SU-DHL-6 (cell line): ENCODE data around the gene PRDM12.

Source experiments
- H2AFZ ChIP-seq: fragments of 200-600 bp; sonication (generic); 2 replicates; pipeline ENCODE4 v1.6.1; 2014; ENCODE audit warnings: low read depth, mild to moderate bottlenecking, moderate library complexity, mixed read lengths, antibody characterized with exemption, low read length; ENCODE audit not compliant: severe bottlenecking
- H3F3A ChIP-seq: fragments of 200-600 bp; shearing (Covaris generic); 2 replicates; pipeline ENCODE4 v1.6.0; 2016; ENCODE audit warnings: antibody characterized with exemption, mild to moderate bottlenecking; ENCODE audit not compliant: insufficient read depth
- H3K27ac ChIP-seq: fragments of 200-600 bp; sonication (generic); 2 replicates; pipeline ENCODE4 v1.5.1; 2016; ENCODE audit warnings: low read depth, mild to moderate bottlenecking, low read length, moderate library complexity, mixed read lengths
- H3K27me3 ChIP-seq: fragments of 200-600 bp; sonication (generic), shearing (Covaris generic); 2 replicates; pipeline ENCODE4 v1.6.0; 2014; ENCODE audit warnings: mild to moderate bottlenecking, low read length
- H3K36me3 ChIP-seq: fragments of 200-600 bp; sonication (generic); 2 replicates; pipeline ENCODE4 v1.6.1; 2014; ENCODE audit warnings: mild to moderate bottlenecking, low read length, mixed read lengths
- H3K4me2 ChIP-seq: fragments of 300-600, 200-600 bp; shearing (Covaris generic), sonication (generic); 2 replicates; pipeline ENCODE4 v1.6.0; 2014; ENCODE audit warnings: low read length, low read depth, mild to moderate bottlenecking; ENCODE audit not compliant: poor library complexity, severe bottlenecking
- H3K4me3 ChIP-seq: fragments of 200-600 bp; sonication (generic); 2 replicates; pipeline ENCODE4 v1.5.1; 2014; ENCODE audit warnings: antibody characterized with exemption, low read length, mild to moderate bottlenecking, mixed read lengths; ENCODE audit not compliant: insufficient read depth, poor library complexity, severe bottlenecking
- H3K79me2 ChIP-seq: fragments of 200-600 bp; sonication (generic); 2 replicates; pipeline ENCODE4 v1.6.1; 2014; ENCODE audit warnings: mild to moderate bottlenecking, low read length, moderate library complexity; ENCODE audit not compliant: insufficient read depth
- H3K9ac ChIP-seq: fragments of 200-600 bp; sonication (generic); 2 replicates; pipeline ENCODE4 v1.7.0; 2014; ENCODE audit warnings: mild to moderate bottlenecking, low read length
- H3K9me2 ChIP-seq: fragments of 200-600 bp; sonication (generic); replicated peaks from 2 replicates; pipeline ENCODE4 v1.6.1; 2014; ENCODE audit warnings: low read length; ENCODE audit not compliant: insufficient read depth
- H3K9me3 ChIP-seq: fragments of 200-600 bp; sonication (generic); 2 replicates; pipeline ENCODE4 v1.6.1; 2014; ENCODE audit warnings: low read length, mixed read lengths; ENCODE audit not compliant: insufficient read depth
- H4K20me1 ChIP-seq: fragments of 200-600 bp; sonication (generic); 2 replicates; pipeline ENCODE4 v1.6.1; 2014; ENCODE audit warnings: low read depth, mild to moderate bottlenecking, antibody characterized with exemption, low read length, moderate library complexity, mixed read lengths
- CTCF ChIP-seq: fragments of 200-600 bp; sonication (generic); IDR thresholded peaks from one replicate; pipeline ENCODE4 v1.5.1; 2017; ENCODE audit warnings: antibody characterized with exemption, mild to moderate bottlenecking, low read length, moderate library complexity; ENCODE audit not compliant: insufficient read depth, poor library complexity, severe bottlenecking
- EZH2phosphoT487 ChIP-seq: fragments of 200-600 bp; sonication (generic), shearing (Covaris generic); conservative IDR thresholded peaks from 2 replicates; pipeline ENCODE4 v1.6.1; 2018; ENCODE audit warnings: mild to moderate bottlenecking, antibody characterized with exemption, low read length, moderate library complexity, mixed read lengths

The PRDM12 gene

GRCh38 chr9:130632841-130633240, 31.6 kb upstream of the PRDM12 start:
- no peak for TF ChIP-seq EZH2phosphoT487
- TF ChIP-seq CTCF, result no peak
- Histone ChIP-seq H3K9me3 (no peaks in the 10 kb centered on the region), H3K79me2 (no peaks in the 10 kb centered on the region), H3K27ac (no peak overlapping the region), H3K9ac (no peak overlapping the region), H3K9me2 (no peaks in the 10 kb centered on the region), H4K20me1 (no peaks in the 10 kb centered on the region), H2AFZ (no peak overlapping the region), H3K27me3 (no peaks in the 10 kb centered on the region), H3K36me3 (no peaks in the 10 kb centered on the region), H3F3A (peaks cover 6% of the 10 kb centered on the region; the same call in 1 of the 2 replicates), H3K4me3 (no peak overlapping the region), H3K4me2 (no peak overlapping the region)

GRCh38 chr9:130633336-130634190, 30.8 kb upstream of the PRDM12 start:
- no peaks in the 10 kb centered on the region for H3K27me3 ChIP-seq
- peaks cover 6% of the 10 kb centered on the region; the same call in 1 of the 2 replicates for H3F3A ChIP-seq
- no peaks in the 10 kb centered on the region for H3K36me3 ChIP-seq
- H3K4me3 ChIP-seq, result no peak overlapping the region
- no peaks in the 10 kb centered on the region for H3K79me2 ChIP-seq
- H3K9me3 ChIP-seq, result no peaks in the 10 kb centered on the region
- H3K9ac ChIP-seq, result no peak overlapping the region
- no peaks in the 10 kb centered on the region for H3K9me2 ChIP-seq
- no peak overlapping the region for H3K27ac ChIP-seq
- TF ChIP-seq CTCF, result no peak
- TF ChIP-seq EZH2phosphoT487, result no peak
- no peak overlapping the region for H2AFZ ChIP-seq
- H4K20me1 ChIP-seq, result no peaks in the 10 kb centered on the region
- H3K4me2 ChIP-seq, result no peak overlapping the region

- Histone ChIP-seq H3K27me3 (no peaks in the 10 kb centered on the region), H3K4me3 (no peak overlapping the region), H3K36me3 (no peaks in the 10 kb centered on the region), H4K20me1 (no peaks in the 10 kb centered on the region), H3K79me2 (no peaks in the 10 kb centered on the region), H3F3A (peaks cover 6% of the 10 kb centered on the region; the same call in 1 of the 2 replicates), H3K9me2 (no peaks in the 10 kb centered on the region), H3K27ac (no peak overlapping the region), H3K9ac (no peak overlapping the region), H2AFZ (no peak overlapping the region), H3K4me2 (no peak overlapping the region), H3K9me3 (no peaks in the 10 kb centered on the region)
- no peak for TF ChIP-seq CTCF
- no peak for TF ChIP-seq EZH2phosphoT487
Observed at GRCh38 chr9:130634191-130634768, 30.1 kb upstream of the PRDM12 start.
